Endothelial cell of umbilical vein (primary cell): ENCODE measurements around the gene KNTC1. TPM values are rescaled to one million over a fixed set of nuclear protein-coding genes. Genes with fewer than 3 reads are reported as not detected.

Source experiments
- BruUV-seq: library from RNA; stranded (reverse); fragments of 400-500 nt; replicated peaks from 2 replicates; lab custom pipeline; 2021; lab: Mats Ljungman, UMichigan
- CTCF ChIA-PET: fragments of 300-600, 350-600 bp; sonication (Branson Sonifier 250); formaldehyde crosslinking; loops from one replicate; lab custom pipeline; 2021; ENCODE audit warnings: antibody characterized with exemption, inconsistent platforms; lab: Charles Lee
- POLR2A ChIA-PET: fragments of 300-600, 350-600 bp; sonication (Branson Sonifier 250); formaldehyde crosslinking; loops from one replicate; lab custom pipeline; 2021; ENCODE audit warnings: antibody characterized with exemption, inconsistent platforms; lab: Charles Lee
- DNase-seq: peaks from one replicate; pipeline ENCODE4 v3.0.0-alpha.2; 2011; ENCODE audit warnings: low read depth, low spot score
- FAIRE-seq: peaks from 2 replicates; lab custom pipeline; 2011; peaks lifted over from hg19 to GRCh38; lab: Jason Lieb, UNC
- H2AFZ ChIP-seq: 2 replicates; pipeline ENCODE4 v1.6.0; 2012; ENCODE audit warnings: low read depth, low read length, control low read depth, inconsistent platforms
- H3K27ac ChIP-seq: 2 replicates; pipeline ENCODE4 v1.5.1; 2011; ENCODE audit warnings: low read depth, mild to moderate bottlenecking, control low read depth, low read length, moderate library complexity; ENCODE audit not compliant: insufficient read depth
- H3K27me3 ChIP-seq, 2 experiments: 2 replicates each; pipeline versions ENCODE4 v1.6.0 to v1.6.1; 2011; ENCODE audit warnings: low read length in 2 of 2, mixed read lengths in 1 of 2; ENCODE audit not compliant: control insufficient read depth in 2 of 2, insufficient read depth in 2 of 2
- H3K36me3 ChIP-seq, 2 experiments: 2 replicates in 1 of 2; 3 replicates in 1 of 2; pipeline ENCODE4 v1.5.1; 2011; ENCODE audit warnings: low read length in 2 of 2, mild to moderate bottlenecking in 1 of 2, moderate library complexity in 1 of 2; ENCODE audit not compliant: control insufficient read depth in 2 of 2, insufficient read depth in 2 of 2; ENCODE audit errors: extremely low read depth in 1 of 2
- H3K4me1 ChIP-seq: 3 replicates; pipeline ENCODE4 v1.5.1; 2011; ENCODE audit warnings: mild to moderate bottlenecking, low read length; ENCODE audit not compliant: control insufficient read depth, insufficient read depth; ENCODE audit errors: extremely low read depth
- H3K4me2 ChIP-seq: 2 replicates; pipeline ENCODE4 v1.6.1; 2011; ENCODE audit warnings: low read length, control low read depth, mixed read lengths; ENCODE audit not compliant: insufficient read depth
- H3K4me3 ChIP-seq, 3 experiments: fragments of 200-600 bp in 1 of 3; sonication (generic), shearing (Covaris generic) in 1 of 3; replicated peaks in 1 of 3; 2 replicates each; pipeline ENCODE4 v1.5.1; 2011 to 2016; ENCODE audit warnings: control low read depth in 3 of 3, low read length in 3 of 3, mild to moderate bottlenecking in 2 of 3, inconsistent platforms in 1 of 3, low read depth in 1 of 3, moderate library complexity in 1 of 3; ENCODE audit not compliant: insufficient read depth in 1 of 3
- H3K79me2 ChIP-seq: 2 replicates; pipeline ENCODE4 v1.6.0; 2012; ENCODE audit warnings: low read length, inconsistent platforms; ENCODE audit not compliant: control insufficient read depth, insufficient read depth
- H3K9ac ChIP-seq: replicated peaks from 2 replicates; pipeline ENCODE3; 2011; ENCODE audit warnings: low read length, control low read depth; ENCODE audit not compliant: insufficient read depth; ENCODE audit errors: extremely low read depth
- H3K9me1 ChIP-seq: replicated peaks from 3 replicates; pipeline ENCODE4 v1.6.0; 2011; ENCODE audit warnings: mild to moderate bottlenecking, low read length; ENCODE audit not compliant: control insufficient read depth, insufficient read depth; ENCODE audit errors: extremely low read depth
- H3K9me3 ChIP-seq: replicated peaks from 2 replicates; pipeline ENCODE4 v1.5.1; 2012; ENCODE audit warnings: low read length, inconsistent platforms; ENCODE audit not compliant: control insufficient read depth, insufficient read depth
- H4K20me1 ChIP-seq: replicated peaks from 2 replicates; pipeline ENCODE3; 2011; ENCODE audit warnings: mild to moderate bottlenecking, low read length; ENCODE audit not compliant: control insufficient read depth, insufficient read depth; ENCODE audit errors: extremely low read depth
- EZH2 ChIP-seq: IDR thresholded peaks from 2 replicates; pipeline ENCODE4 v1.6.1; 2012; ENCODE audit warnings: borderline replicate concordance, low read depth, mild to moderate bottlenecking, moderate library complexity, low read length, inconsistent platforms; ENCODE audit not compliant: severe bottlenecking
- FOS ChIP-seq: IDR thresholded peaks from 2 replicates; pipeline ENCODE4 v1.6.1; 2011; ENCODE audit warnings: mild to moderate bottlenecking, low read length, moderate library complexity, borderline replicate concordance; ENCODE audit not compliant: insufficient read depth
- GATA2 ChIP-seq: IDR thresholded peaks from 2 replicates; pipeline ENCODE4 v1.7.0; 2011; ENCODE audit warnings: low read depth, mild to moderate bottlenecking, moderate library complexity, mixed read lengths, low read length; ENCODE audit not compliant: insufficient read length, insufficient read depth
- JUN ChIP-seq: IDR thresholded peaks from 2 replicates; pipeline ENCODE4 v1.6.1; 2011; ENCODE audit warnings: borderline replicate concordance, low read depth; ENCODE audit not compliant: insufficient read length, insufficient read depth
- MYC ChIP-seq: IDR thresholded peaks from one replicate; pipeline ENCODE4 v1.6.1; 2011; ENCODE audit warnings: mild to moderate bottlenecking, low read depth, low read length
- POLR2A ChIP-seq: IDR thresholded peaks from 2 replicates; pipeline ENCODE4 v1.6.1; 2012; ENCODE audit warnings: low read depth, mild to moderate bottlenecking, control low read depth, low read length
- POLR2AphosphoS5 ChIP-seq: IDR thresholded peaks from 2 replicates; pipeline ENCODE4 v1.6.1; 2012; ENCODE audit warnings: low read depth, mild to moderate bottlenecking, control low read depth, low read length, moderate library complexity; ENCODE audit not compliant: insufficient read depth
- dilution Hi-C: fragments of 300-500 bp; cut with MboI; formaldehyde crosslinking; loops from one replicate; pipeline ENCODE4 v1.15.0; 2019; ENCODE audit warnings: low sequenced_read_pairs; ENCODE audit not compliant: extremely low pct_ligation_motif_present
- intact Hi-C: fragments of 100-400 bp; cut with micrococcal nuclease; formaldehyde crosslinking; loops from one replicate; pipeline ENCODE4 v1.10.0; 2022
- polyA plus RNA-seq, 4 experiments: library from polyadenylated mRNA; depleted of rRNA in 3 of 4; stranded (reverse) in 3 of 4; unstranded in 1 of 4; fragments of >200 nt; gene quantifications; 2 replicates each; pipeline versions ENCODE4 v1.2.1 to v1.2.3, GENCODE V29; 2011 to 2012; ENCODE audit warnings: missing spikeins in 1 of 4
- total RNA-seq: library from RNA; stranded (reverse); gene quantifications from 2 replicates; pipeline ENCODE4 v1.2.3, GENCODE V29; 2021
- TF ChIP-seq, protein P1 (sequence below): IDR thresholded peaks from 2 replicates; pipeline ENCODE4 v1.6.1; 2011; ENCODE audit not compliant: insufficient read depth, insufficient read length
- TF ChIP-seq, protein P2 (sequence below), 2 donors: IDR thresholded peaks; 1 replicate in 1 of 2; 2 replicates in 1 of 2; pipeline ENCODE4 v1.5.1; 2011; ENCODE audit warnings: low read length in 2 of 2, mild to moderate bottlenecking in 2 of 2, moderate library complexity in 2 of 2, control low read depth in 1 of 2, inconsistent platforms in 1 of 2, low read depth in 1 of 2; ENCODE audit not compliant: insufficient read depth in 1 of 2; ENCODE audit errors: extremely low read depth in 1 of 2

KNTC1 gene
- total and polyA plus RNA-seq, 2 donors (not counting 3 experiments of a cell fraction or from before 2014, with no cell fraction given) = 15.5 to 52.9 TPM

DNA sequence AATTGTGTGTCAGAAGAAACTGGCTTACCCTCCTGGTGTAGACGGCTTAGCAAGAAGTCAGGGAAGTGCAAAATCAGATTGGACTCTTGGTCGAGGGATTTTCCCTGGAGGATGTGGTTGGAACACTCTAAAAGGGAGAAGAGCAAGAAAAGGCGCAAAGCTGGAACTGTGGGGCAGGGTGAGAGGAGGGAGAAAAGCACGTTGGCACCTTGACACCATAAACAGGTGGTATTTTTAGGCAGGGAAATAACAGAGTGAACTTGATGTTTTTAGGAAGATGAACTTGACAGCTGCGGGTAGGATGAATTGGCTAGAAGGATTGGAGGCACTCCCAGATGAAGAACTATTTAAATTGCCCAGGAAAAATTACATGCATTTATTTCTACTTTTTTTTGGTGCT, 108.4 kb downstream of the KNTC1 start:
- POLR2A ChIA-PET = no interaction called here
- DNase-seq (no peak), FAIRE-seq (no peak)
- H3K79me2 ChIP-seq = no peaks in the 10 kb centered on the region
- dilution Hi-C loops = no loop called here
- H3K9ac ChIP-seq = no peak overlapping the region
- no TSS peak for BruUV-seq
- no peaks in the 10 kb centered on the region for H3K9me3 ChIP-seq
- H3K36me3 ChIP-seq = peaks cover 0 to 2% of the 10 kb centered on the region in 2 experiments
- H4K20me1 ChIP-seq = no peaks in the 10 kb centered on the region
- H3K9me1 ChIP-seq = no peaks in the 10 kb centered on the region
- no peak overlapping the region for H3K27ac ChIP-seq
- no peak overlapping the region for H2AFZ ChIP-seq
- H3K4me1 ChIP-seq = no peaks in the 10 kb centered on the region
- intact Hi-C loops = no loop called here
- no peak overlapping the region for H3K4me3 ChIP-seq
- CTCF ChIA-PET = no interaction called here
- TF ChIP-seq, protein P1, sequence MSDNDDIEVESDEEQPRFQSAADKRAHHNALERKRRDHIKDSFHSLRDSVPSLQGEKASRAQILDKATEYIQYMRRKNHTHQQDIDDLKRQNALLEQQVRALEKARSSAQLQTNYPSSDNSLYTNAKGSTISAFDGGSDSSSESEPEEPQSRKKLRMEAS = no peak
- no peak for TF ChIP-seq GATA2
- TF ChIP-seq EZH2 = no peak
- TF ChIP-seq POLR2AphosphoS5 = no peak
- TF ChIP-seq JUN = no peak
- no peak for TF ChIP-seq FOS
- no peak for TF ChIP-seq MYC
- TF ChIP-seq, protein P2, sequence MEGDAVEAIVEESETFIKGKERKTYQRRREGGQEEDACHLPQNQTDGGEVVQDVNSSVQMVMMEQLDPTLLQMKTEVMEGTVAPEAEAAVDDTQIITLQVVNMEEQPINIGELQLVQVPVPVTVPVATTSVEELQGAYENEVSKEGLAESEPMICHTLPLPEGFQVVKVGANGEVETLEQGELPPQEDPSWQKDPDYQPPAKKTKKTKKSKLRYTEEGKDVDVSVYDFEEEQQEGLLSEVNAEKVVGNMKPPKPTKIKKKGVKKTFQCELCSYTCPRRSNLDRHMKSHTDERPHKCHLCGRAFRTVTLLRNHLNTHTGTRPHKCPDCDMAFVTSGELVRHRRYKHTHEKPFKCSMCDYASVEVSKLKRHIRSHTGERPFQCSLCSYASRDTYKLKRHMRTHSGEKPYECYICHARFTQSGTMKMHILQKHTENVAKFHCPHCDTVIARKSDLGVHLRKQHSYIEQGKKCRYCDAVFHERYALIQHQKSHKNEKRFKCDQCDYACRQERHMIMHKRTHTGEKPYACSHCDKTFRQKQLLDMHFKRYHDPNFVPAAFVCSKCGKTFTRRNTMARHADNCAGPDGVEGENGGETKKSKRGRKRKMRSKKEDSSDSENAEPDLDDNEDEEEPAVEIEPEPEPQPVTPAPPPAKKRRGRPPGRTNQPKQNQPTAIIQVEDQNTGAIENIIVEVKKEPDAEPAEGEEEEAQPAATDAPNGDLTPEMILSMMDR (IDR thresholded peaks at IDR 0.05; ENCODE audit: extremely low read depth in 1 of 2, insufficient read depth in 1 of 2, low read depth in 1 of 2, low read length in 2 of 2) = no peak
- no peak for TF ChIP-seq POLR2A
- no peak overlapping the region for H3K4me2 ChIP-seq
- H3K27me3 ChIP-seq = no peaks in the 10 kb centered on the region
